ENCODE results near the gene DSCAML1. TPM values are rescaled to one million over a fixed set of nuclear protein-coding genes. Genes with fewer than 3 reads are reported as not detected.

Gene DSCAML1
- total RNA-seq, 2 donors from 2014 or later: 0.21 to 0.41 TPM

- H3K27me3 ChIP-seq (replicated peaks; ENCODE audit: insufficient read depth): no peaks in the 10 kb centered on the region
- no peaks in the 10 kb centered on the region for H3K36me3 ChIP-seq
- H3K4me1 ChIP-seq (ENCODE audit: control insufficient read depth in 1 of 2, low read depth in 2 of 2): no peaks in the 10 kb centered on the region
- no peak overlapping the region for H3K27ac ChIP-seq
- no peaks in the 10 kb centered on the region for H3K9me3 ChIP-seq
- DNase-seq (ENCODE audit: low spot score): no peak
- no peak for ATAC-seq (ENCODE audit: insufficient number of reproducible peaks, low FRiP score, low read depth)
- TF ChIP-seq CTCF (IDR thresholded peaks at IDR 0.05): no peak
- no peak overlapping the region for H3K4me3 ChIP-seq
These were observed 361.7 kb downstream of the DSCAML1 start for GRCh38 chr11:117435326-117435725.

- ATAC-seq (ENCODE audit: insufficient number of reproducible peaks, low FRiP score, low read depth) (no peak), DNase-seq (ENCODE audit: low spot score) (no peak)
- no peak overlapping the region for H3K27ac ChIP-seq
- H3K27me3 ChIP-seq (replicated peaks; ENCODE audit: insufficient read depth): no peaks in the 10 kb centered on the region
- no peaks in the 10 kb centered on the region for H3K9me3 ChIP-seq
- H3K4me1 ChIP-seq (ENCODE audit: control insufficient read depth in 1 of 2, low read depth in 2 of 2): no peaks in the 10 kb centered on the region
- no peak for TF ChIP-seq CTCF (IDR thresholded peaks at IDR 0.05)
- H3K36me3 ChIP-seq: no peaks in the 10 kb centered on the region
- H3K4me3 ChIP-seq: no peak overlapping the region
These were observed 362.5 kb downstream of the DSCAML1 start for GRCh38 chr11:117434481-117434880.

GRCh38 chr11:117433717-117434116 is 363.3 kb downstream of the DSCAML1 start:
- DNase-seq (ENCODE audit: low spot score) (no peak), ATAC-seq (ENCODE audit: insufficient number of reproducible peaks, low FRiP score, low read depth) (no peak)
- Histone ChIP-seq H3K27ac (no peak overlapping the region), H3K4me3 (no peak overlapping the region), H3K4me1 (ENCODE audit: control insufficient read depth in 1 of 2, low read depth in 2 of 2) (no peaks in the 10 kb centered on the region), H3K36me3 (no peaks in the 10 kb centered on the region), H3K9me3 (no peaks in the 10 kb centered on the region), H3K27me3 (replicated peaks; ENCODE audit: insufficient read depth) (no peaks in the 10 kb centered on the region)
- TF ChIP-seq CTCF (IDR thresholded peaks at IDR 0.05): no peak

GRCh38 chr11:117431436-117431835 is 365.6 kb downstream of the DSCAML1 start:
- ATAC-seq (ENCODE audit: insufficient number of reproducible peaks, low FRiP score, low read depth) (no peak), DNase-seq (ENCODE audit: low spot score) (no peak)
- TF ChIP-seq CTCF (IDR thresholded peaks at IDR 0.05): no peak
- Histone ChIP-seq H3K4me1 (ENCODE audit: control insufficient read depth in 1 of 2, low read depth in 2 of 2) (no peaks in the 10 kb centered on the region), H3K27me3 (replicated peaks; ENCODE audit: insufficient read depth) (no peaks in the 10 kb centered on the region), H3K36me3 (no peaks in the 10 kb centered on the region), H3K27ac (no peak overlapping the region), H3K4me3 (no peak overlapping the region), H3K9me3 (no peaks in the 10 kb centered on the region)

GRCh38 chr11:117430293-117430955 is 366.6 kb downstream of the DSCAML1 start:
- H3K4me3 ChIP-seq: no peak overlapping the region
- no peak overlapping the region for H3K27ac ChIP-seq
- no peaks in the 10 kb centered on the region for H3K4me1 ChIP-seq (ENCODE audit: control insufficient read depth in 1 of 2, low read depth in 2 of 2)
- TF ChIP-seq CTCF (IDR thresholded peaks at IDR 0.05): no peak
- no peak for ATAC-seq (ENCODE audit: insufficient number of reproducible peaks, low FRiP score, low read depth)
- DNase-seq (ENCODE audit: low spot score): no peak
- no peaks in the 10 kb centered on the region for H3K36me3 ChIP-seq
- no peaks in the 10 kb centered on the region for H3K9me3 ChIP-seq
- no peaks in the 10 kb centered on the region for H3K27me3 ChIP-seq (replicated peaks; ENCODE audit: insufficient read depth)

Measured in thoracic aorta (tissue), 2 donors.